Stimulated activated naive B cell treated with anti-CD40 and anti-IgM and Interleukin-4, amounts not matched to agents 10 μg/mL and 1 μg/mL and 100 μg/mL, for 72 hours (primary cell): ENCODE results near the gene PEX14.

Source experiments
- ATAC-seq, 2 donors: fragments of 150-1000 bp; cut with Tn5 transposase; replicated peaks; 2 replicates each; pipeline ENCODE4 v1.10.0; 2021; ENCODE audit warnings: moderate library complexity in 1 of 2
- DNase-seq: peaks from one replicate; pipeline ENCODE4 v3.0.0; 2021
- H3K27ac Mint-ChIP-seq: one replicate; pipeline ENCODE4 v1.8.0; 2022; ENCODE audit warnings: mild to moderate bottlenecking, mixed read lengths
- H3K27me3 Mint-ChIP-seq, 2 donors: one replicate each; pipeline ENCODE4 v1.8.0; 2022; ENCODE audit warnings: mixed read lengths in 2 of 2
- H3K36me3 Mint-ChIP-seq, 2 donors: one replicate each; pipeline ENCODE4 v1.8.0; 2022; ENCODE audit warnings: mixed read lengths in 2 of 2, mild to moderate bottlenecking in 1 of 2
- H3K4me1 Mint-ChIP-seq, 2 donors: one replicate each; pipeline ENCODE4 v1.8.0; 2022; ENCODE audit warnings: mixed read lengths in 2 of 2, mild to moderate bottlenecking in 1 of 2
- H3K4me3 Mint-ChIP-seq, 2 donors: one replicate each; pipeline ENCODE4 v1.8.0; 2022; ENCODE audit warnings: mild to moderate bottlenecking in 2 of 2, mixed read lengths in 2 of 2, moderate library complexity in 1 of 2
- H3K9me3 Mint-ChIP-seq, 2 donors: one replicate each; pipeline ENCODE4 v1.8.0; 2022; ENCODE audit warnings: mixed read lengths in 2 of 2, mild to moderate bottlenecking in 1 of 2

Gene PEX14

DNA sequence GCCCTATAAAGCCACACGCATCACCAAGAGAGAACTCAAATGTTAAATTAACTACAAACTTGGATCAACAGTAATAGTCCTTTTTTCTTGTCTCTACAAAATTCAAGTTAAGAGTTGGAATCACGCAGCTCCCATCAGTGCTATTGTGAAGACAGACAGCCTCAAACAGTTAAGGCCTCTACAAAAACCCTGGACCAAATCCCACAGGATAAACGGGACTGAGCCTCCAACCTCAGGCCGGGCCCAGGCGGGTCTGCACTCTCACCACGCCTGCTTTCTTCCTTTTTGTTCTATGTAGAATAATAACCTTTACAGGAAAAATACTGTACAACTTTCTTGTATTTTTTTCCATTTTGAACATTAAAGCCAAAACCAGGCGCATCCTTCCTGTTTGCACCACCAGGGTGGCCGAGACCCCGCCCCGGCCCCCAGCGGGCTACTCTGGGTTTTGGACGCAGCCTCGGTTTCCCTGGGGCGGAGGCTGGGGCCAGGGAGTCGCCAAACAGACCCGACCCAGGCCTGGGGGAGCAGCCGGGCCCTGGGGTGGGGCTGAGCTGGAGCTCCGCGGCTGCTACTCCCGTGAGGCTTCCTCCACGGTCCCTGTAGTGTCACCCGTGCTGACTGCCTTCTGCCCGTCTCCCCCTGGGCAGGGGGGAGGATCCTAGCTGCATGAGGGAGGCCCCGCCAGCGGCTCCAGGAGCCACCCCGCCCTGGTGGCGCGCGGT, 163.2 kb downstream of the PEX14 start:
- no peak overlapping the region for H3K27ac Mint-ChIP-seq
- DNase-seq (no peak), ATAC-seq (peak in 1 of 2 donors; percentile 27)
- no peaks in the 10 kb centered on the region for H3K4me1 Mint-ChIP-seq
- H3K36me3 Mint-ChIP-seq: peaks cover 28 to 33% of the 10 kb centered on the region in 2 donors
- H3K9me3 Mint-ChIP-seq: no peaks in the 10 kb centered on the region
- no peak overlapping the region for H3K4me3 Mint-ChIP-seq
- peaks cover 0 to 4% of the 10 kb centered on the region in 2 donors for H3K27me3 Mint-ChIP-seq

DNA sequence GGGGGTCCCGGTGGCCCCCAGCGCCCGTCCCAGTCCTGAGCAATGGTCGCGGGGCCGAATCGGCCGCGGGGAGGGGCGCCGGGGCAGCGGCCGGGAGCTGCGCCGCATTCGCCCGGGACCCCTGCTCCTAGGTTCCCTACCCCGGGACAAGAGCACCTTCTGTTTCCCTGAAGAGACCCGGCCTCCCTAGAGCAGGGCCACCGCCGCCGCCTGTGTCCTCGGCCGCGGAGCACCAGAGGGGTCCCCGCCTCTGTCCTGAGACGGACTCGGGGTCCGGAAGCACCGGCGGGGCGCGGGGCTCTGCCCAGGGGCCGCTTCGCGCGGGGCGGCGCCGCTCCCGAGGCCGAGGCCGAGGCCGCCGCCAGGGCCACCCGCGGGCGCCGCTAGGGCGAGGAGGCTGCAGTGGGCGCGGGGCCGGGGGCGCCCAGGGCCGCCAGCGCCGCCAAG, 163.8 kb downstream of the PEX14 start:
- Mint-ChIP-seq H3K4me3 (no peak overlapping the region), H3K27me3 (peaks cover 0 to 4% of the 10 kb centered on the region in 2 donors), H3K36me3 (peaks cover 28 to 35% of the 10 kb centered on the region in 2 donors), H3K4me1 (no peaks in the 10 kb centered on the region), H3K27ac (no peak overlapping the region), H3K9me3 (no peaks in the 10 kb centered on the region)
- no peak for DNase-seq
- peak in 1 of 2 donors; percentile 20 for ATAC-seq

DNA sequence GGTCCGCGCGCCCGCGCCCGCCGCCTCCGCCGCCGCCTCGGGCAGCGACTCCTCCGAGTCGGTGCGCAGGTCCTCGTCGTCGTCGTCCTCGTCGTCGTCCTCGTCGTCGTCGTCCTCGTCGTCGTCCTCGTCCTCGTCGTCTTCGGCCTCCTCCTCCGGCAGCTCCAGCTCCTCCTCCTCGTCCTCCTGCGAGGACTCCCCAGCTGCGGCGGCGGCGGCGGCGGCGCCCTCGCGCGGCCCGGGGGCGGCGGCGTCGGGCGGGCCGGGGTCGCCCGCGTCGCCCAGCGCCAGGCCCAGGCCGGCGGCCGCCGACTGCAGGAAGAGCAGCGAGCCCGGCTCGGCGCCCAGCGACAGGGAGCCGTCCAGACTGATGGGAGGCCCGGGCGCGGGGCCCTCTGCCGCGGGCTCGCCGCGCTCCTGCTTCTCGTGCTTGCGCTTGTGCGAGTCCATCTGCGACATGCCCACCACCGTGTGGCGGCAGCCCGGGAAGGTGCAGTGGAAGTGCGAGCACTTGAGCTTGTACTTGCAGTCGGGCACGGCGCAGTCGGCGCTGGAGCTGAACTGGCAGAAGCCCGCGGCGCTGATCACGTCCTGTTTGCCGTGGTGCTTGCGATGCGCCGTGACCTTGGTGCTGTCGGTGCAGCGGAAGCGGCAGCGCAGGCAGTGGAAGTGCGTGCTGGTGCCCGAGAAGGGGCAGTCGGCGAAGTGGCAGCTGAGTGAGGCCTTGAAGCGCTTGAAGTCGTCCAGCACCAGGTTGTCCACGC, 164.4 kb downstream of the PEX14 start:
- Mint-ChIP-seq H3K9me3 (no peaks in the 10 kb centered on the region), H3K27ac (no peak overlapping the region), H3K4me3 (no peak overlapping the region), H3K27me3 (peaks cover 0 to 4% of the 10 kb centered on the region in 2 donors), H3K36me3 (peaks cover 32 to 35% of the 10 kb centered on the region in 2 donors), H3K4me1 (no peaks in the 10 kb centered on the region)
- ATAC-seq: no peak
- no peak for DNase-seq

DNA sequence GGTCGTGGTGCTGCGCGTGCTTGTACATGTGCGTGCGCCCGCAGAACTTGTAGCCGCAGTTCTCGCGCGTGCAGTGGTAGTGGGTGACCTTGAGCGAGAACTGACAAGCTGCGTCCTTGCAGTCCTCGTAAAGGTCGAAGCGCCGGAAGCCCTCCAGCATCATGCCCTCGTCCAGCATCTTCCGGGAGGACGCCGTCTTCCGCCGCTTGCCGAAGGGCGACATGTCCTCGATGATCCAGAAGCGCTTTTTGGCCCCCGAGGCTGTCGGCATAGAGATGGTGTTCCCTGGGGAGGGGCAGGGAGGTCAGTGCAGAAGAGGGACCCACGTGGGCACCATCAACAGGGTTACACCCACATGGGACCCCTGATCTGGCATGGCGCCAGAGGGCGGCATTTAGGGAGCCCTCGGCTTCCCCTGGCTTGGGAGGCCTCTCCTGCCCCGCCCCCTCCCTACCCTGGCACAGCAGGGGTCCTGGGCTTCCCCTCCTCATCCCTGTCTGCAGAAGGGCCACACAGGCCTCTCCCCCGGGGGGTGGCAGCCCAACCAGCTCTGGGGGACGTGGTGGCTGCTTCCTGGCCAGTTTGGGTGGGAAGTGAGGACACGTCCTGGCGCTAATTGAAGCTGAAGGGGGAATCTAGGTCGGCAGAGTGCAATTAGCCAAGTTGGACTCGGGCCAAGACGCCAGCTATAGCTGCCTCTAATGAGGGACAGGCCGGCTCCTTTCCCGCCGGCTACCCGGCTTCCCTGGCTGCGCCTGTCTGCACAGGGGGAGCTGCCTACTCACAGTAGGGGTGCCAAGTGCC, 165.2 kb downstream of the PEX14 start:
- Mint-ChIP-seq H3K4me1 (no peaks in the 10 kb centered on the region), H3K27ac (no peak overlapping the region), H3K36me3 (peaks cover 34 to 35% of the 10 kb centered on the region in 2 donors), H3K27me3 (peaks cover 0 to 4% of the 10 kb centered on the region in 2 donors), H3K4me3 (no peak overlapping the region), H3K9me3 (no peaks in the 10 kb centered on the region)
- ATAC-seq: no peak
- DNase-seq: no peak

DNA sequence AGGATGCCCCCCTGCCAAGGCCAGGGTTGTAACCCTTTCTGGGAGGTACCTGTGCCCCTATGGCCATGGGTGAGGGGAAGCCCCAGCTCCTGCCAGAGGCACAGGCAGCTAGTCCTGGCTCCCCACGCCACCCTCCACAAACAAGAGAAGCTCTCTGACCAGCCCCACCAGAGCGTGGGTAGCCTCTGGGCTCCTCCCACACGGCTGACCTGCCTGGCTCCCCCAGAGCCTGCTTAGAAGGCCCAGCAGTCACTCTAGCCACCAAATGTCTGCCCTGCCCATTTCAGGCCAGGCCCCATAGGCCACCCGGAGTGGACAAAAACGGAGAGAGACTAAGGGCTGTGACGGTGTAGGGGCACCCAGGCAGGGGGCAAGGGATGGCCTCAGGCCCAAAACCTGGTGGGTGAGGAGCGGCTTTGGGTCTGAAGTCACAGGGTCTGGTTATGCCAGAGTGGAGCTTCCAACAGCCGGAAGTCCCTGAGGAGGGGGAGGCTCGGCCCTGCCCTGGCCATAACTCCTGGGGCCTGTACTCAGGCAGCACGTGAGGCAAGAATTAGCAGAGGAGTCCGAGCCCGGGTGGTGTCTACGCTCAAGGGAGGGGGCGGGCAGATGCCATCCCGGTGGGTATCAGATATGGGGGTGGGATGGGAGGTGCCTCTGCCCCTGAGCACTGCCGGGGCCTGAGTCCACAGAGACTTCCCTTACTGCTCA, 166.2 kb downstream of the PEX14 start:
- DNase-seq (no peak), ATAC-seq (no peak)
- Mint-ChIP-seq H3K27me3 (peaks cover 0 to 4% of the 10 kb centered on the region in 2 donors), H3K4me1 (no peaks in the 10 kb centered on the region), H3K4me3 (no peak overlapping the region), H3K36me3 (peaks cover 37 to 42% of the 10 kb centered on the region in 2 donors), H3K27ac (no peak overlapping the region), H3K9me3 (no peaks in the 10 kb centered on the region)

DNA sequence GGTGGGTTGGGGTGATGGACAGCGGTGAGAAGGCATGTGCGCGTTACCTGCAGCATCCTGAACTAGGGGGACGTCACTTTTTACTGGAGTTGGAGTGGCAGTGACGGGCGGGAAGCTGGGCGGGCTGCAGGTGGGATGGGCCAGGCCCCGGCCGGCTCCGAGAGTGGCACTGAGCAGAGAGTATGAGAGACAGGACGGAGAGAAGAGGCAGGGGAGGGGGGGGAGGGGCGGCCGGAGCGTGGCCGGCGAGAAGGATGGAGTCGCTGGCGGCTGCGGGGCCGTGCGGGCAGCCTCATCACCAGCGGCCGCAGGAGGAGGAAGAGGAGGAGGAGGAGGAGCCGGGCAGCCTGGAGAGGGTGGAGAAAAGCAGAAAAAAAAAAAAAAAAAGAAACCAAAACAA, 167.2 kb downstream of the PEX14 start:
- ATAC-seq: no peak
- Mint-ChIP-seq H3K36me3 (peaks cover 39 to 46% of the 10 kb centered on the region in 2 donors), H3K27me3 (peaks cover 0 to 4% of the 10 kb centered on the region in 2 donors), H3K9me3 (no peaks in the 10 kb centered on the region), H3K4me3 (no peak overlapping the region), H3K27ac (no peak overlapping the region), H3K4me1 (no peaks in the 10 kb centered on the region)
- DNase-seq: no peak

DNA sequence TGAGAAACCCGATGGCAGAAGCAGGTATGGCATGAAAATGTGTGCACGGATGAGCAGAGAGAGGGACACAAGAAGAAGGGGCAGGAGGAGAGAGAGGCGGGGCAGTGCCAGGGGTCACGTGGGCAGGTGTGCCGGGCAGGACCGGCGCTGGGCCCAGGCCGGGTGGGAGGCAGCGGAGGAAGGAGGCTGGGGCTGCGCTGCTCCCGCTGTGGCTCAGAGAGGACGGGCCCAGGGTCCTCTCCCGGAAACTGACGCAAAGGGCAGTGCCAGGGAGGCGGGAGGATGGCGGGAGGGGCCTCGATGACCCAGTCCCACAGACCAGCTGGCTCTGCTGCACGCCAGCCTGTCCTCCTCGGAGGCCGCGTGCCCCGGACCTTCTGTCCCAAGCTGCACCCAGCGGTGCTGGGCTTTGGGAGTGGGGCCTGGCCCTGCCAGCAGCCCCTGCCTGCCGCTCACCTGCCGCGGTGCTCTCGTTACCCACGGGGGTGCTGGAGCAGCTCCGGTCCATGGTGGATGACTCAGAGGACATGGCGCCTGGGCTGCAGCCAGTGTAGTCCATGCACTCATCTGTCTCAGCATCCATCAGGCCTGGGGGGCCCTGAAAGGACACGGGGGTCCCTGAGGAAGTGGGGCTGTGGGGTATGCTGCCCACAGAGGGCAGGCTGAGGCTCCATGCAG, 167.8 kb downstream of the PEX14 start:
- Mint-ChIP-seq H3K36me3 (peaks cover 35 to 42% of the 10 kb centered on the region in 2 donors), H3K4me3 (no peak overlapping the region), H3K4me1 (no peaks in the 10 kb centered on the region), H3K9me3 (no peaks in the 10 kb centered on the region), H3K27me3 (no peaks in the 10 kb centered on the region), H3K27ac (no peak overlapping the region)
- DNase-seq (no peak), ATAC-seq (no peak)

DNA sequence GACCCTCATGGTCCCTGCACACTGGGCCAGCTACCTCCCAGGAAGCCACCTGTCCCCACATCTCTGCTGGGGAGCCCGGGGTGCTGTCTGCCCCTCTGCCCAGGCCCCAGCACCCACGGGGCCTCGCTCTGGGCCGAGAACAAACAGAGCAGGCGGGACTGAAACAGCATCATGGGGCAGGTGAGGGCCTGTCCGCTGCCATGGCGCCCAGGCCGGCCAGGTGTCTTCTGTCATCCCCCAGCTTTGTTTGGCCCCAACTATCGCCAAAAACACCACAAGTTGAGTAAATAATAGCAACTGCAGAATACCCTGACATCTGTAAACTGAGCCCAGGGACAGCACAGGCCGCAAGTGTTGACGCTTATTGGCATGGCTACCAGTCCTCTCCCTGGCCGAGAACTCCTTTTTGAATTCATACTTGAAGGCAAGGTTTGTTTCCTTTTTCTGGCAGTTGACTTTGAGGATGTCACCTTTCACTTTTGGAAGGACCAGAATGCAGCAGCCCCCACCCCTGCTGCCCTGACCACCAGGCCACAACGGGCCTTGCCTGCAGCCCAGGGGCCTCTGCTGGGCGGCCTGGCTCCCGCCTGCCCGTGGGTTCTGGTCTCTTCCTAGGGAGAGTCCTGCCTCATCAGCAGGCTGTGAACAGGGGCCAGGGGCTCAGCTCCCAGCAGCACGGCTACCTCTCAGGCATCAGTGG, 169.0 kb downstream of the PEX14 start:
- no peak overlapping the region for H3K4me3 Mint-ChIP-seq
- no peaks in the 10 kb centered on the region for H3K9me3 Mint-ChIP-seq
- no peaks in the 10 kb centered on the region for H3K4me1 Mint-ChIP-seq
- no peak overlapping the region for H3K27ac Mint-ChIP-seq
- no peaks in the 10 kb centered on the region for H3K27me3 Mint-ChIP-seq
- ATAC-seq: no peak
- H3K36me3 Mint-ChIP-seq: peaks cover 35 to 42% of the 10 kb centered on the region in 2 donors
- DNase-seq: no peak

DNA sequence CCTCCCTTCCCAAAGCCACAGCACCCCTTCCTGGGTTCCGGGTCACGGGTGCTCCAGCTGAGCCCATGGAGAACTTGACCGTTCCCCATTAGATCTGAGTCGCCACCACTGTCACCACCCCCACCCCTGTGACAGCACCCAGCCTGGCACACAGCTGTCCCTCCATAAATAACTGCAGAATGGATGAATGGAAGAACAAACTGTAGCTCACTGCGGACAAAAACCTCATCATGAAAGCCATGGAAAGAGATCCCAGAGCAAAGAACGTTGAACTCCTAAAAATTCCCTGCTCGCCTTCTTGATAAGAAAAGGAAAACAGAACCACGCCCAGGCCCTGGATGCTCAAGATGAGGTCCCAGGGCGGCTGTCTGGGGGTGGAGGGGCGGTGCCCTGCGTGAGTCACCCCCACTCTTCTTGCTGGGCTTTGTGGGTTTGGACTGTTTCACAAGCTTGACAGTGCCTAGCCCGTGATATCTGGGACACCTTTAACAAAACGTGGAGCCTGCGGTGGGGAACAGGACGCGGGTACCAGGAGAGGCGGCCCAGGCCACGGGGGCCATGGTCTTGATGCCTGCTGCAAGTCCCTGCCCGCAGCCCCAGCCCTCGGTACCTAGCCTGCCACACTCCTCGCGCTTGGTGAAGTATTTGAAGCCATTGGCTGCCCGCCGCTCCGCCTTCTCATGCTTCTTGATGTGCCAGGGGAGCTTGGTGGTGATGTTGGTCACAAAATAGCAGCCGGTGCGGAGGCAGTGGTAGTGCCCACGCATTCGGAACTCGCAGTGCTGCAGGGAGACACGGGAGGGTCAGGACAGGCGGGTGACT, 169.8 kb downstream of the PEX14 start:
- H3K36me3 Mint-ChIP-seq: peaks cover 31 to 39% of the 10 kb centered on the region in 2 donors
- no peaks in the 10 kb centered on the region for H3K4me1 Mint-ChIP-seq
- H3K27ac Mint-ChIP-seq: no peak overlapping the region
- H3K27me3 Mint-ChIP-seq: no peaks in the 10 kb centered on the region
- no peak for ATAC-seq
- no peaks in the 10 kb centered on the region for H3K9me3 Mint-ChIP-seq
- DNase-seq: no peak
- no peak overlapping the region for H3K4me3 Mint-ChIP-seq

DNA sequence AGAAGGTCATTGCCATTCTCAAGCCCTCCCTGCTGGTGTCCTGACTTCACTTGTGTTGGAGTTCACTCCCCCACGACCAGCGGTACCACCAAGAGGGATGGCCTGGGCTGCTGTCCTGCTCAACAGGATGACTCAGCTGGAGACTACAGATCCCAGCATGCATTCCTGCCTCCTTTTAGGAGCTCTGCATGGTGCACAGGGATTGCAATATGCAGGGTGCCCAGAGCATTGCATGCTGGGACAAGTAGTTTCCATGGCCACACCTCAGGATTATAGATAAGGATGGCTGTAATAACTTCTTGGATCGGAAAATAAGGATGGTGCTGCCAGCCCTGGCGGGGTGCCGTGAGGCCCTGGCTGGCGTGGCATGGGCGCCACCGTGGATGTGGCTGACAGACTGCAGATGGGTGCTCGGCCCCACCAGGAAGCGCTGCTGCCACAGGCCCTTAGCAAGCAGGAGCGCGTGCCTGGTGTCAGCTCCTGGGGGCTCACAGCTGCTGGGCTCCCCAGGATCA, 171.7 kb downstream of the PEX14 start:
- H3K4me1 Mint-ChIP-seq: no peaks in the 10 kb centered on the region
- no peak overlapping the region for H3K4me3 Mint-ChIP-seq
- no peak for DNase-seq
- H3K9me3 Mint-ChIP-seq: no peaks in the 10 kb centered on the region
- peak in 1 of 2 donors; percentile 31 for ATAC-seq
- peaks cover 22 to 27% of the 10 kb centered on the region in 2 donors for H3K36me3 Mint-ChIP-seq
- H3K27me3 Mint-ChIP-seq: no peaks in the 10 kb centered on the region
- no peak overlapping the region for H3K27ac Mint-ChIP-seq

DNA sequence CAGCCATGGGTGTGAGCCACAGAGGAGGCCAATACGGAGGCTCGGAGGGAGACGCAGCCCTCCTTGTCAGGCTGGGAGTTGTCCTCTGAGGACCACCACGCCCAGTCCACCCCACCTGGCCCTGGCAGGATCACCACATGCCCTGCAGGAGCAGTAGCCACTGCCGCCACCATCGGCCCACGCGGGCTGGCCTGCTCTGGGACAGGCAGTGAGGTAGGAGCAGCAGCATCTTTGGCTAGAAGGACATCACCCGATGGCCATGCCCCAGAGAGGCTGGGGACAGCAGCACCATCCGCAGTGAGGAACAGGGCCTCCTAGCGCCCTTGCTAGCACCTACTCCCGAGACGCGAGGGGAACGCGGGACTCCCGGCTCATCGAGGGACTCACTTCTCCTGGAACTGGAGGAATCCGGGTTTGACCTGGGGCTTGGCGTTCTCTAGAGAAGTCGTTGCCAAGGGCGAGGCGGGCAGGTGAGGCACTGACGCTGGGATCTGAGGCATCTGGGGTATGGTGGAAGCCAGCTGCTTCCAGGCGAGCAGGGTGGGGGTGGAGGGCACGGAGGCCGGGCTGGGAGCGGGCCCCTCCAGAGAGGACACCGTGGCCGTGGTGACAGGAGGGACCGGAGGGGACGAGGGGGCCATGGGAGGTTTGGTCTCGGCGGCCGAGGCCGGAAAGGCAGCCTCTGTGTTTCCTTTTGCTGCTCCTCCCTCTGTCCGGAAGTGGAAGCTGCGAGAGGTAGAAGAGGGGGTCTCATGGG, 172.8 kb downstream of the PEX14 start:
- H3K4me3 Mint-ChIP-seq: no peak overlapping the region
- no peak overlapping the region for H3K27ac Mint-ChIP-seq
- no peaks in the 10 kb centered on the region for H3K27me3 Mint-ChIP-seq

More for the DNA sequence above, 172.8 kb downstream of the PEX14 start:
- no peak for DNase-seq
- H3K9me3 Mint-ChIP-seq: no peaks in the 10 kb centered on the region
- H3K36me3 Mint-ChIP-seq: peaks cover 17 to 23% of the 10 kb centered on the region in 2 donors
- no peaks in the 10 kb centered on the region for H3K4me1 Mint-ChIP-seq
- ATAC-seq: no peak
